CD14-positive monocyte (primary cell): ENCODE measurements around the gene ZNF135. TPM values are rescaled to one million over a fixed set of nuclear protein-coding genes. Genes with fewer than 3 reads are reported as not detected.

Source experiments
- DNase-seq, 3 donors: peaks; one replicate each; pipeline ENCODE4 v3.0.0-alpha.2; 2011 to 2022
- H2AFZ ChIP-seq: 2 replicates; pipeline ENCODE4 v1.6.0; 2012; ENCODE audit warnings: mild to moderate bottlenecking, low read depth, low read length, inconsistent platforms; ENCODE audit not compliant: insufficient read depth, poor library complexity, severe bottlenecking
- H3K27ac ChIP-seq, 2 donors: 1 replicate in 1 of 2; 2 replicates in 1 of 2; pipeline ENCODE4 v1.5.1; 2012 to 2013; ENCODE audit warnings: low read length in 2 of 2, control low read depth in 1 of 2, inconsistent platforms in 1 of 2, low read depth in 1 of 2, mild to moderate bottlenecking in 1 of 2
- H3K27me3 ChIP-seq, 2 donors: one replicate each; pipeline versions ENCODE4 v1.6.0 to v1.6.1; 2011 to 2013; ENCODE audit warnings: low read length in 2 of 2; ENCODE audit not compliant: control insufficient read depth in 2 of 2, insufficient read depth in 2 of 2
- H3K36me3 ChIP-seq, 2 donors: replicated peaks in 1 of 2; 1 replicate in 1 of 2; 2 replicates in 1 of 2; pipeline versions ENCODE4 v1.5.1 to v1.6.1; 2012 to 2013; ENCODE audit warnings: low read length in 2 of 2, control low read depth in 1 of 2, inconsistent platforms in 1 of 2, mild to moderate bottlenecking in 1 of 2; ENCODE audit not compliant: insufficient read depth in 2 of 2, control insufficient read depth in 1 of 2
- H3K4me1 ChIP-seq, 2 donors: 1 replicate in 1 of 2; 2 replicates in 1 of 2; pipeline versions ENCODE4 v1.5.1 to v1.6.1; 2012 to 2013; ENCODE audit warnings: low read length in 2 of 2, control low read depth in 1 of 2, inconsistent platforms in 1 of 2, mild to moderate bottlenecking in 1 of 2, moderate library complexity in 1 of 2; ENCODE audit not compliant: insufficient read depth in 2 of 2, control insufficient read depth in 1 of 2
- H3K4me2 ChIP-seq: replicated peaks from 2 replicates; pipeline ENCODE3; 2012; ENCODE audit warnings: low read length, moderate library complexity, mild to moderate bottlenecking; ENCODE audit not compliant: poor library complexity, severe bottlenecking; ENCODE audit errors: extremely low read depth
- H3K4me3 ChIP-seq, 3 experiments: fragments of 200-600 bp in 1 of 3; sonication (generic) in 1 of 3; replicated peaks in 1 of 3; 1 replicate in 2 of 3; 2 replicates in 1 of 3; pipeline ENCODE4 v1.5.1; 2011 to 2013; ENCODE audit warnings: low read length in 3 of 3, mild to moderate bottlenecking in 3 of 3, control low read depth in 2 of 3, low read depth in 2 of 3, inconsistent platforms in 1 of 3, moderate library complexity in 1 of 3
- H3K79me2 ChIP-seq: 2 replicates; pipeline ENCODE4 v1.6.0; 2012; ENCODE audit warnings: mild to moderate bottlenecking, control low read depth, inconsistent platforms, low read length, moderate library complexity; ENCODE audit not compliant: insufficient read depth
- H3K9ac ChIP-seq: 2 replicates; pipeline ENCODE4 v1.6.0; 2017; ENCODE audit warnings: low read length, mild to moderate bottlenecking; ENCODE audit not compliant: insufficient read depth, poor library complexity, severe bottlenecking
- H3K9me3 ChIP-seq, 2 donors: replicated peaks in 1 of 2; 1 replicate in 1 of 2; 2 replicates in 1 of 2; pipeline versions ENCODE4 v1.5.1 to v1.6.1; 2012 to 2013; ENCODE audit warnings: low read length in 2 of 2, control low read depth in 1 of 2; ENCODE audit not compliant: control insufficient read depth in 1 of 2, insufficient read depth in 1 of 2
- H4K20me1 ChIP-seq: 2 replicates; pipeline ENCODE4 v1.6.0; 2012; ENCODE audit warnings: mild to moderate bottlenecking, low read length, control low read depth, moderate library complexity; ENCODE audit not compliant: insufficient read depth
- H3K27ac Mint-ChIP-seq, 7 donors: one replicate each; pipeline ENCODE4 v1.8.0; 2020; ENCODE audit warnings: mild to moderate bottlenecking in 7 of 7, mixed read lengths in 7 of 7, moderate library complexity in 6 of 7, inconsistent platforms in 2 of 7
- H3K27me3 Mint-ChIP-seq, 3 donors: one replicate each; pipeline ENCODE4 v1.8.0; 2021 to 2022; ENCODE audit warnings: low read depth in 3 of 3, mild to moderate bottlenecking in 3 of 3, mixed read lengths in 3 of 3, moderate library complexity in 3 of 3, inconsistent platforms in 1 of 3
- H3K36me3 Mint-ChIP-seq, 2 donors: one replicate each; pipeline ENCODE4 v1.8.0; 2020; ENCODE audit warnings: mixed read lengths in 2 of 2, inconsistent platforms in 1 of 2, mild to moderate bottlenecking in 1 of 2
- H3K4me1 Mint-ChIP-seq: one replicate; pipeline ENCODE4 v1.8.0; 2020; ENCODE audit warnings: mild to moderate bottlenecking, mixed read lengths
- H3K4me3 Mint-ChIP-seq, 2 donors: one replicate each; pipeline ENCODE4 v1.8.0; 2020; ENCODE audit warnings: mild to moderate bottlenecking in 2 of 2, mixed read lengths in 2 of 2, moderate library complexity in 1 of 2
- H3K9me3 Mint-ChIP-seq, 7 donors: one replicate each; pipeline ENCODE4 v1.8.0; 2020 to 2022; ENCODE audit warnings: mixed read lengths in 7 of 7, mild to moderate bottlenecking in 6 of 7, moderate library complexity in 6 of 7, inconsistent platforms in 2 of 7
- WGBS: methylation state at CpG from one replicate; pipeline ENCODE4 v1.1.5; 2013; ENCODE audit warnings: missing lambda C conversion rate; ENCODE audit not compliant: insufficient coverage; 5-methylcytosine and 5-hydroxymethylcytosine counted together
- intact Hi-C, 2 donors: fragments of 100-400 bp; cut with micrococcal nuclease; formaldehyde crosslinking; loops; one replicate each; pipeline versions ENCODE4 v1.15.0 to v1.15.1; 2023
- polyA plus RNA-seq, 3 donors: library from polyadenylated mRNA; depleted of rRNA in 1 of 3; unstranded in 2 of 3; stranded (reverse) in 1 of 3; fragments of 300-500 nt in 2 of 3; fragments of >200 nt in 1 of 3; fragmentation: Illumina TruSeq in 2 of 3; gene quantifications; 1 replicate in 2 of 3; 2 replicates in 1 of 3; pipeline ENCODE4 v1.2.3, GENCODE V29; 2012 to 2021
- TF ChIP-seq, protein P1 (sequence below): fragments of 200-600 bp; IDR thresholded peaks from one replicate; pipeline ENCODE4 v1.8.0; 2022; ENCODE audit warnings: antibody characterized with exemption, mild to moderate bottlenecking

Gene ZNF135
- polyA plus RNA-seq, 3 donors, result 0.32 to 0.37 TPM; not detected in 1

DNA sequence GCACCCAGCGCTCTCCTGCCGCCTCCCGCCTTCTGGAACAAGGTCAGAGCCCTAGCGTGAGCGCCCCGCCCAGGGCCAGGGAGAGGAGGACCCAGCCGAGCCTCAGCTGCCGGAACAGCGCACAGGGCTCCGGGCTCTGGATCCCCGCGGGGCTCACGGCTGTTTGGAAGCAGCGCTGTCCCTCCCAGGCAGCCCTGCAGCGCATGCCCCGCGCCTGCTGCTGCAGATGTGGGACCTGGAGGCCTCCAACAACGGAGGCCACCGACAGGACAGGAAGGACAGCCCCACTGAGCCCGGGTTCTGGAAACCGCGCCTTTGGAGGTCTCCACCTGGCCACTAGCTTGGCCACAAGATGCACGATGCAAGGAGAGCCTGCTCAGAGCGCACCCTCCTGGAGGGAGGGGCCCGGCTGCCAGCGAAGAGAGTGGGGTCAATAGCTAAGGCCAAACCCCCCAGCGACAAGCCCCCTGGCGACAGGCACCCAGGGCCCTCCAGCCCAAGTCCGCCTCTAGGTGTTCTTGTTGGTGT lies 26.3 kb downstream of the ZNF135 start:
- intact Hi-C loops, result no loop called here
- 96% methylated on average over 29 of the region's 29 CpGs for WGBS
- peaks cover 0 to 4% of the 10 kb centered on the region in 2 donors for H3K36me3 Mint-ChIP-seq
- H3K9me3 ChIP-seq, result peaks cover 91 to 95% of the 10 kb centered on the region in 2 donors
- H3K9ac ChIP-seq, result no peak overlapping the region
- H3K27me3 ChIP-seq, result no peaks in the 10 kb centered on the region
- no peaks in the 10 kb centered on the region for H3K36me3 ChIP-seq
- H3K4me1 Mint-ChIP-seq, result no peaks in the 10 kb centered on the region
- no peak overlapping the region for H3K4me2 ChIP-seq
- H3K9me3 Mint-ChIP-seq, result peaks cover 63 to 99% (median 92%) of the 10 kb centered on the region in 7 donors
- H3K27ac Mint-ChIP-seq, result no peak overlapping the region
- H3K4me3 ChIP-seq, result peak overlapping the region in 1 of 3 experiments; percentile 36
- no peak overlapping the region for H3K27ac ChIP-seq
- H3K27me3 Mint-ChIP-seq, result peaks cover 0 to 2% (median 0%) of the 10 kb centered on the region in 3 donors
- H4K20me1 ChIP-seq, result no peaks in the 10 kb centered on the region
- no peaks in the 10 kb centered on the region for H3K79me2 ChIP-seq
- TF ChIP-seq, protein P1, sequence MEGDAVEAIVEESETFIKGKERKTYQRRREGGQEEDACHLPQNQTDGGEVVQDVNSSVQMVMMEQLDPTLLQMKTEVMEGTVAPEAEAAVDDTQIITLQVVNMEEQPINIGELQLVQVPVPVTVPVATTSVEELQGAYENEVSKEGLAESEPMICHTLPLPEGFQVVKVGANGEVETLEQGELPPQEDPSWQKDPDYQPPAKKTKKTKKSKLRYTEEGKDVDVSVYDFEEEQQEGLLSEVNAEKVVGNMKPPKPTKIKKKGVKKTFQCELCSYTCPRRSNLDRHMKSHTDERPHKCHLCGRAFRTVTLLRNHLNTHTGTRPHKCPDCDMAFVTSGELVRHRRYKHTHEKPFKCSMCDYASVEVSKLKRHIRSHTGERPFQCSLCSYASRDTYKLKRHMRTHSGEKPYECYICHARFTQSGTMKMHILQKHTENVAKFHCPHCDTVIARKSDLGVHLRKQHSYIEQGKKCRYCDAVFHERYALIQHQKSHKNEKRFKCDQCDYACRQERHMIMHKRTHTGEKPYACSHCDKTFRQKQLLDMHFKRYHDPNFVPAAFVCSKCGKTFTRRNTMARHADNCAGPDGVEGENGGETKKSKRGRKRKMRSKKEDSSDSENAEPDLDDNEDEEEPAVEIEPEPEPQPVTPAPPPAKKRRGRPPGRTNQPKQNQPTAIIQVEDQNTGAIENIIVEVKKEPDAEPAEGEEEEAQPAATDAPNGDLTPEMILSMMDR, result no peak
- DNase-seq, result no peak
- no peaks in the 10 kb centered on the region for H3K4me1 ChIP-seq
- H3K4me3 Mint-ChIP-seq, result no peak overlapping the region
- no peak overlapping the region for H2AFZ ChIP-seq

DNA sequence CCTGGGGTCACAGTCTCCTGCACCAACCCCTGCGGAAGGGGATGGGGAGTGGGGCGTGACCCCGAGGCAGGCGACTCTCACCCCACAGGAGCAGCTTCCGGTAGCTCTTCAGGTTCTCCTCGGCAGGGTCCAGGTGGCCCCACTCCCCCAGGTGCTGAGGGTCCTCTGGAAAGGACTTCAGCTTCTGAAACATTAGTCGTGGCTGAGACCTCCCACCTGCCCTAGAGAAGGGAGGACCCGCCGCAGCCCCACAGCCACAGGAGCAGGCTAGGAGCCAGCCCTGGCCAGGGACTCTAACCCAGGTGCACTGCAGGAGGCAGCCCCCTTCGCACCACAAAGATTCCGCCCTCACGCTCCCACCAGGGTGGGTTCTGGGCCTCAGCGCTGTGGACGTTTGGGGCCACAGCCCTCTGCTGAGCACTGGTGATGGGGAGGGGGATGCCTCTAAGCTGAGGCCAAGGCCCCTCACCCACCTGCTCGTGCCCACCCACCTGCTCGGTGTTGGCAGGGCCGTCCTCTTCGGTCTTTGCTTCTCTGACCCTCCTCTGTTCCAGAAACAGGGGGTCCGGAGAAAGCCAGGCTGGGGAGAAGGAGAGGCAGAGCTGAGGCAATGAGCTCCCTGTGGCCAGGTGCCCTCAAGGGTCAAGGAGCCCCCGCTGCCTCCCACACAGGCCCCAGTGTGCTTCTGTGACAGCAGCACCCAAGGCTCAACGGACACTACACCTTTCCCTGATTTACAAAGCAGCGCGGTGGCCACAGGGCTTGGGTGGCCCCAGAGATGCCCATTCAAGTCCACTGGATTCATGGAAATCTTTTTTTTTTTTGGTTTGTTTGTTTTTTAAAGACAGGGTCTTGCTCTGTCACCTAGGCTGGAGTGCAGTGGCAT lies 28.0 kb downstream of the ZNF135 start:
- Mint-ChIP-seq H3K27me3 (peaks cover 0 to 2% (median 0%) of the 10 kb centered on the region in 3 donors), H3K9me3 (peaks cover 64 to 99% (median 92%) of the 10 kb centered on the region in 7 donors), H3K4me1 (no peaks in the 10 kb centered on the region), H3K36me3 (peaks cover 0 to 4% of the 10 kb centered on the region in 2 donors), H3K4me3 (no peak overlapping the region), H3K27ac (peak overlapping the region in 1 of 7 donors; percentile 13)
- TF ChIP-seq, protein P1, result no peak
- no peaks in the 10 kb centered on the region for H3K79me2 ChIP-seq
- no peaks in the 10 kb centered on the region for H3K4me1 ChIP-seq
- H3K9me3 ChIP-seq, result peaks cover 91 to 97% of the 10 kb centered on the region in 2 donors
- H3K4me3 ChIP-seq, result no peak overlapping the region
- H2AFZ ChIP-seq, result no peak overlapping the region
- no peaks in the 10 kb centered on the region for H3K36me3 ChIP-seq
- DNase-seq, result no peak
- 96% methylated on average over 7 of the region's 23 CpGs for WGBS
- intact Hi-C loops, result no loop called here
- H3K27me3 ChIP-seq, result no peaks in the 10 kb centered on the region
- H3K4me2 ChIP-seq, result no peak overlapping the region
- H3K27ac ChIP-seq, result no peak overlapping the region
- no peak overlapping the region for H3K9ac ChIP-seq
- no peaks in the 10 kb centered on the region for H4K20me1 ChIP-seq
